Measurements from ENCODE around the gene OTOG.

Gene OTOG

GRCh38 chr11:17578958-17579357 lies 31.9 kb downstream of the OTOG start:
- DNase-seq (ENCODE audit: extremely low spot score): no peak

GRCh38 chr11:17579451-17579850 lies 32.4 kb downstream of the OTOG start:
- TF ChIP-seq CTCF (IDR thresholded peaks at IDR 0.05; ENCODE audit: control extremely low read depth, extremely low read depth, low read depth, missing control alignments): no peak
- ChIA-PET CTCF (no interaction called here), POLR2A (no interaction called here)
- no peak for DNase-seq (ENCODE audit: extremely low spot score)

More at GRCh38 chr11:17578958-17579357, 31.9 kb downstream of the OTOG start:
- CTCF ChIA-PET: no interaction called here
- POLR2A ChIA-PET: no interaction called here
- no peak for TF ChIP-seq CTCF (IDR thresholded peaks at IDR 0.05; ENCODE audit: control extremely low read depth, extremely low read depth, low read depth, missing control alignments)

GRCh38 chr11:17580271-17580670 lies 33.2 kb downstream of the OTOG start:
- ChIA-PET CTCF (no interaction called here), POLR2A (no interaction called here)

GRCh38 chr11:17581036-17581731 lies 34.1 kb downstream of the OTOG start:
- TF ChIP-seq CTCF (IDR thresholded peaks at IDR 0.05; ENCODE audit: control extremely low read depth, extremely low read depth, low read depth, missing control alignments): no peak
- ChIA-PET POLR2A (no interaction called here), CTCF (no interaction called here)
- DNase-seq (ENCODE audit: extremely low spot score): no peak

More at GRCh38 chr11:17580271-17580670, 33.2 kb downstream of the OTOG start:
- no peak for TF ChIP-seq CTCF (IDR thresholded peaks at IDR 0.05; ENCODE audit: control extremely low read depth, extremely low read depth, low read depth, missing control alignments)
- no peak for DNase-seq (ENCODE audit: extremely low spot score)

- no peak for TF ChIP-seq CTCF (IDR thresholded peaks at IDR 0.05; ENCODE audit: control extremely low read depth, extremely low read depth, low read depth, missing control alignments)
- no peak for DNase-seq (ENCODE audit: extremely low spot score)
- POLR2A ChIA-PET: no interaction called here
- CTCF ChIA-PET: no interaction called here
These were observed 34.6 kb downstream of the OTOG start for GRCh38 chr11:17581732-17582053.

- ChIA-PET CTCF (interaction anchor here (1.0 kb wide), 1 partner anchor 15 kb away, joined by 3 read pairs; no protein-coding TSS in a partner anchor), POLR2A (no interaction called here)
- DNase-seq (ENCODE audit: extremely low spot score): no peak
- no peak for TF ChIP-seq CTCF (IDR thresholded peaks at IDR 0.05; ENCODE audit: control extremely low read depth, extremely low read depth, low read depth, missing control alignments)
These were observed 39.0 kb downstream of the OTOG start for GRCh38 chr11:17585911-17586695.

Data from GM10248 (cell line).